GM12891 (cell line): ENCODE data around the gene TP53I13. TPM values are rescaled to one million over a fixed set of nuclear protein-coding genes. Genes with fewer than 3 reads are reported as not detected.
A peak's percentile ranks its signal among the peaks of the same experiment; 100 is the strongest.

Experiments used
- DNase-seq: peaks from one replicate; pipeline ENCODE4 v3.0.0; 2011; ENCODE audit warnings: low spot score; ENCODE audit not compliant: insufficient read length
- FAIRE-seq: peaks from 2 replicates; lab custom pipeline; 2011; peaks lifted over from hg19 to GRCh38; lab: Jason Lieb, UNC
- PAX5 ChIP-seq: IDR thresholded peaks from 2 replicates; pipeline ENCODE4 v1.6.1; 2011; ENCODE audit warnings: low read length, moderate library complexity, mild to moderate bottlenecking; ENCODE audit not compliant: insufficient read depth, severe bottlenecking
- POLR2A ChIP-seq: IDR thresholded peaks from 2 replicates; pipeline ENCODE4 v1.6.1; 2011; ENCODE audit warnings: low read depth, low read length, control low read depth
- POLR2AphosphoS5 ChIP-seq: IDR thresholded peaks from 2 replicates; pipeline ENCODE4 v1.6.1; 2011; ENCODE audit warnings: low read depth, low read length, control low read depth
- POU2F2 ChIP-seq: IDR thresholded peaks from 2 replicates; pipeline ENCODE4 v1.6.1; 2011; ENCODE audit warnings: low read depth, mild to moderate bottlenecking, control low read depth, low read length, moderate library complexity
- SPI1 ChIP-seq: IDR thresholded peaks from 2 replicates; pipeline ENCODE4 v1.6.1; 2011; ENCODE audit warnings: low read depth, low read length, control low read depth
- TAF1 ChIP-seq: IDR thresholded peaks from 2 replicates; pipeline ENCODE4 v1.6.1; 2011; ENCODE audit warnings: low read depth, low read length, control low read depth
- polyA plus RNA-seq: library from polyadenylated mRNA; unstranded; fragments of >200 nt; gene quantifications from one replicate; pipeline ENCODE4 v1.2.1, GENCODE V29; 2012; ENCODE audit warnings: low read depth, missing spikeins, inconsistent platforms; ENCODE audit not compliant: missing spikeins

The TP53I13 gene, protein sequence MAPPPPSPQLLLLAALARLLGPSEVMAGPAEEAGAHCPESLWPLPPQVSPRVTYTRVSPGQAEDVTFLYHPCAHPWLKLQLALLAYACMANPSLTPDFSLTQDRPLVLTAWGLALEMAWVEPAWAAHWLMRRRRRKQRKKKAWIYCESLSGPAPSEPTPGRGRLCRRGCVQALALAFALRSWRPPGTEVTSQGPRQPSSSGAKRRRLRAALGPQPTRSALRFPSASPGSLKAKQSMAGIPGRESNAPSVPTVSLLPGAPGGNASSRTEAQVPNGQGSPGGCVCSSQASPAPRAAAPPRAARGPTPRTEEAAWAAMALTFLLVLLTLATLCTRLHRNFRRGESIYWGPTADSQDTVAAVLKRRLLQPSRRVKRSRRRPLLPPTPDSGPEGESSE
- 12.4 TPM for polyA plus RNA-seq

DNA sequence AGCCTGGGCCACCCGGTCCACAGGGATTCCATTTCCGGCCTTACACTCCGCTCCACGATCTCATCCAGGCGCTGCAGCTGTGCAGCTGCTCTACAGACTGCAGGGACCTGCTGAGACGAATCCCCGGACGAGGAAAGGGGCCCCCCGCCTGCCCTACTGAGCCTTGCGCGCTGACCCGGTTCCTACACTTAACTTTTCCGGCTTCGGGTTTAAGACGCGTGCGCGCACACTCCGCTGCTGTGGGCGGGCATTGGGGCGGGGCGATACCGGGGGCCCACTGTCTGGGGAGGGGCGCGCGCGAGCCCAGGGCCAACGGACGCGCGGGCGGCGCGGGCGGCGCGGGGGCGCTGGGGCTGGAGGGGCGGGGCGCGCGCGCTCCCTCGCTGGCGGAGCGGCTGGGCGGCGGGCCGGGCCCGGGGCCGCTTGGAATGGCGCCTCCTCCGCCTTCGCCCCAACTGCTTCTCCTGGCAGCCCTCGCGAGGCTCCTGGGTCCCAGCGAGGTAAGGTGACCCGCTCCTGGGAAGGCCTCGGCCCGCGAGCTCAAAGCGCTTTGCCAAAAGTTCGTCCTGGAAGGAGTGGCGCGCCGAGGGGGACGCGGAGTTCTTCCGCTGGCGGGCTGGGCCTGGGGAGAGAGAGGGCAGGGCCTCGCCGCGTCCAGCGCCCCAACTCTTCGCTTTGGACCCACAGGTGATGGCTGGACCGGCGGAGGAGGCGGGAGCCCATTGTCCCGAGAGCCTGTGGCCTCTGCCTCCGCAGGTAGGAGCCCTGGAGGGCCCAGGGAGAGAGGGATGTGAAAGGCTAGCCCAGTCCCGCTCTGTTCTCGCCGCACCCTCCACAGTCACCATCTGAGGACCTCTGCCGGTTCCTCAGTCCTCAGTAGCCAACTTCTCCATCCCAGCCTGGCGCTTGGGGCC is at the start of gene TP53I13:
TSS of gene TP53I13 (plus strand) at position 371 of the 914 bp plus-strand sequence. CDS start at position 429, 58 bp downstream.
- DNase-seq (peak; percentile 84), FAIRE-seq (peak; percentile 92)
- TF ChIP-seq POLR2AphosphoS5 (0 out of 2 replicates have a peak, but pooled peaks have one; percentile 31), PAX5 (no peak), TAF1 (peak; percentile 3; the same call in 1 of the 2 replicates)

DNA sequence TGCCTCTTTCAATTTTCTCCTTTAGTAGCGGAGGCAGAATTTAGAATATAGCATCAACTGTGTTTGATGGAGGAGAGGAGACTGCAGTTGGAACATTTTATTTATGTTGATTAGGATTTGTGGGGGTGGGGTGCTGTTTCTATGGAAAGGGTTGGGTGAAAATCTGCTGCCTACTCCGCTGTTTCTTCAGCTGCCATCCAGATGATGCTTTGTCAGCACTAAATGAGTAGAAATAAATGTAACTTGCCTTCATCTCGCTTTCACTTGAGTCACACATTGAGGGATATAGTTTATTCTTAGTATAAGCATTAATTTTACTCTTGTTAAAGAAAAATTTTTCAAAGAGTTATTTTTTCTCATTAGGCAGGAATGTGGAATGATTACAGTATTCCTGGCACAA is 43.8 kb upstream of the TP53I13 start:
- no peak for DNase-seq
- TF ChIP-seq TAF1 (no peak), POLR2AphosphoS5 (no peak), POLR2A (no peak), SPI1 (no peak), PAX5 (no peak)
- FAIRE-seq = no peak

DNA sequence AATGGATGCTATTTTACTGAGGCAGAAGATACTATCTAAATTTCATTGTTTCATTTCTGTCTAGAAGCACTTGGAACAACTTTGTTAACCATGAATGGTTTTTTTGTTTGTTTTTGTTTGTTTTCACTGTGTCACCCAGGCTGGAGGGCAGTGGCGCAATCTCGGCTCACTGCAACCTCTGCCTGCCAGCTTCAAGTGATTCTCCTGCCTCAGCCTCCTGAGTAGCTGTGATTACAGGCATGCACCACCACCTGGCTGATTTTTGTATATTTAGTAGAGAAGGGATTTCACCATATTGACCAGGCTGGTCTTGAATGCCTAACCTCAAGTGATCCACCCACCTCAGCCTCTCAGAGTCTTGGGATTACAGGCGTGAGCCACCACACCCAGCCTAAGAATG is 42.2 kb upstream of the TP53I13 start:
- no peak for TF ChIP-seq PAX5
- FAIRE-seq (no peak), DNase-seq (no peak)

DNA sequence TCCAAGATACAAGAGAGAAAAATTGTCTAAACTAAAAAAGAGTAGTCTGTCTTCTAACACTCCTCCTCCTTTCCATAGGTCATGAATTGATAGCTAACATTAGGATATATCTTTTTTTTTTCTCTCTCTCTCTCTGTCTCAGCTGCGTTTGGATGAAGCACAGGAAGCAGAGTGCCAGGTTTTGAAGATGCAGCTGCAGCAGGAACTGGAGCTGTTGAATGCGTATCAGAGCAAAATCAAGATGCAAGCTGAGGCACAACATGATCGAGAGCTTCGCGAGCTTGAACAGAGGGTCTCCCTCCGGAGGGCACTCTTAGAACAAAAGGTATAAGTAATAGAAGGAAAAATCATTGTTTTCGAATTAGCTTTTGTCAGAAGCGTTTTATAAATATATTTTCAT is 34.5 kb upstream of the TP53I13 start:
- FAIRE-seq (no peak), DNase-seq (no peak)
- TF ChIP-seq PAX5 = no peak
- no peak for TF ChIP-seq SPI1
- no peak for TF ChIP-seq POLR2A
- no peak for TF ChIP-seq POU2F2
- no peak for TF ChIP-seq TAF1
- TF ChIP-seq POLR2AphosphoS5 = no peak

DNA sequence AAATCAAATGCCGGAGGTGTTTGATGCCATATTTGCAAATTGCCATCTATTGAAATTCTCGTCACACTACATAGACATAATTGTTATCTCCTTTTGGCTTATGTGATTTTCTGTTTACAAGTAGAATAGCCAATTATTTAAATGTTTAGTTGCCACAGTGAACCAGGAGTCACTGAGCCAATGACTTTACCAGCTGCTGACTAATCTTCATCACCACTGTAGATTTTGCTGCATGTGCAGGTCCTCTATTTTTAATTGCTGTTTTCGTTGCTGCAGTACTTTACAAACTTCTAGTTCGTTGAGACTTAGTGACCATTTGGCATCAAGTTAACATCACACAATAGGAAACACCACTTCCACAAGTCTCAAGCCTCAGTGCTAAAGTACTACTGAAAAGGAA is 24.4 kb upstream of the TP53I13 start:
- FAIRE-seq (no peak), DNase-seq (no peak)
- TF ChIP-seq PAX5 (no peak), TAF1 (no peak), POLR2AphosphoS5 (no peak), POU2F2 (no peak), SPI1 (no peak), POLR2A (no peak)

DNA sequence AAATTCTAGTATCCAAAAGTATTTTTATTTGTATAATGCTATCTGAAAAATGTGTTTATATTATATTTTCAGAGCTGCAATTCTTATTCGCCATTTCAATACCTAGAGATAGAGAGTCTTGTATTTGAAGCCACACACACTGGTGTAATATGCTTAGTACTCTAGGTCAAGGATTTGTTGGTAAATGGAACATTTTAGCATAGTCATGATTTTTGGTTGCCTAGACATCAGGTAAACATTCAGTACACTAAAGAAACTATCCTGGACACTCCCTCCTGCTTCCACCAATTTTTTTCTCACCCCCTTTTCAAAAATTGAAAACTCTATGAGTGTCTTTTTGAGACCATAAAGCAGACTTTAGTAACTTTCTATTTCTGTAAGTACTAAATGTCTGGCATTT is 22.4 kb upstream of the TP53I13 start:
- DNase-seq = no peak
- no peak for FAIRE-seq
- no peak for TF ChIP-seq SPI1
- no peak for TF ChIP-seq TAF1
- no peak for TF ChIP-seq POLR2A
- TF ChIP-seq PAX5 = no peak
- no peak for TF ChIP-seq POLR2AphosphoS5
- TF ChIP-seq POU2F2 = no peak

DNA sequence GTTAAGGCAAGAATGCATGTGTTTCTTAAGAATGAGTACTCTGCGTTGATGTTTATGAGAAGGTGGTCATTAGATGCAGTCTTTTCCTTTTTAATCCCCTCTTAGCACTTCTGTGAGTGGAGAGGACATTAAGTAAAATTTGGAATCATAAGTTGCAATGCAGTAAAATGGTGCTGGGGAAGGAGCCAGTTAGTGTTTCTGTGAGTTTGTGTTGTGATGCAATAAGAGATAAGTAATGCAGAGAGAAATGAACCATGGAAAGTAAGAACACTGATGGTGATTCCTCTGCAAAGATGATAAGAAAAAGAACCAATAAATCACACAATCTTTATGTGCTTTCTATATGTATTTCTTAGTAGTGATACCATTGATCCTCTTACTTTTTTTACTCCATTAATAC is 21.7 kb upstream of the TP53I13 start:
- no peak for DNase-seq
- FAIRE-seq = no peak
- TF ChIP-seq PAX5 = no peak
- TF ChIP-seq SPI1 = no peak
- no peak for TF ChIP-seq POLR2AphosphoS5
- TF ChIP-seq TAF1 = no peak
- no peak for TF ChIP-seq POLR2A

DNA sequence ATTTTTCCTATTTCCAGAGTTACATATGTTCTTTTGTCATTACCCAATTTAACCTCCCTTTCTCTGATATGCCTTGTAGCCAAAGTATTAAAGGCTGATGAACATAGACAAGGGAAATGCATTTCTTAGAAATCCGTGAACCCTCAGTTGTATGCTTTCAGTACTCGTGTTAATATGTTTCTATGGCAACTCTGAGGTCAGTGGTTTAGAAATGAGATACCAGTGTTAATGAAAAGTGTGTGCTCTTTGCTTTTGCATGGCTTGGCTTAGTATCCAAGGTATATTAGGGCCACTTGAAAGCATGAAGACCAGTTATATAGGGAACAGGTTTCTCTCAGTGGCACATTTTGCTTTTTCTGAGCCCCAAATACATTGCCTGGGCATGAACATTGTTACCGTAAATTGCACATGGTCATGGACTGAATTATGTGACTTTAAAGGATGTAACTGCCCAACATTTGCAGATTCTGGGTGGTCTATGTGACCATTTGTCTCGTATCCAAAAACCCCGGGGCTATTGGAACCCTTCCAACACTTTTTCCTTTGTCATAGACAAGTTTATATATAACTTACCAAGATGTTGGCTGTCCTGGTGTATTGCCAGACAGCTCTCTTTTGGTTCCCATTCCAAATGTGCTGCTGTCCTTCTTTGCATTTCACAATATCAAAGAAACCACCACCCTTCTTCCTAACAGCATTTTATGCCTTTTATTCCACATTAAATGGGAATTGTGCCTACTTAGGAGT is 19.2 kb upstream of the TP53I13 start:
- no peak for TF ChIP-seq TAF1
- FAIRE-seq (peak; percentile 81), DNase-seq (peak; percentile 37)

DNA sequence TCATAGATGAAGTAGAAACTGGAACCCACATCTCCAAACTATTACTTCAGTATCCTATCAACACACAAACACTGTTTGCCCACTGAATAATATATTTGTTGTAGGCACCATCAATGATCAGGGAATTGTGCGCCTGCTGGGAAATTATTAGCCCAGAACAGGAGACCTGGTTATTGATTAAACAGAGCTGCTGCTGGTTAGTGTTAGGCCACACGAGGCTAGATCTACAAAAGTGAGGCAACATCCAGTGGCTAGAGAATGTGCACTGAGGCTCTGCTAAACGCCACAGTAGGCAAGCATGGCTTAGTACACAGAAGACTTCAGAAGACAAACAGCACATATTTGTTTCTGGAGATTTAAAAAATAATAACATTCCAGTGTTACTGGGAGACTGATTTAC is 12.7 kb upstream of the TP53I13 start:
- TF ChIP-seq PAX5 = no peak
- no peak for TF ChIP-seq POLR2A
- TF ChIP-seq TAF1 = no peak
- TF ChIP-seq POLR2AphosphoS5 = no peak
- TF ChIP-seq SPI1 = no peak
- TF ChIP-seq POU2F2 = no peak
- DNase-seq (no peak), FAIRE-seq (no peak)
